PC-9 (cell line): ENCODE data around the gene NDUFA5. TPM values are rescaled to one million over a fixed set of nuclear protein-coding genes. Genes with fewer than 3 reads are reported as not detected.

Experiments used
- BruUV-seq: library from RNA; stranded (reverse); fragments of 400-500 nt; replicated peaks from 2 replicates; lab custom pipeline; 2021; lab: Mats Ljungman, UMichigan
- CTCF ChIA-PET: fragments of 300-600 bp; sonication (Branson Sonifier 250); formaldehyde crosslinking; loops from one replicate; lab custom pipeline; 2022; ENCODE audit warnings: antibody characterized with exemption; lab: Charles Lee
- POLR2A ChIA-PET: fragments of 300-600 bp; sonication (Branson Sonifier 250); formaldehyde crosslinking; loops from one replicate; lab custom pipeline; 2022; ENCODE audit warnings: antibody characterized with exemption; ENCODE audit not compliant: unreplicated experiment; lab: Charles Lee
- DNase-seq, 2 experiments: peaks; one replicate each; pipeline versions ENCODE4 v3.0.0 to v3.0.0-alpha.2; 2015 to 2022; ENCODE audit warnings: mixed read lengths in 1 of 2
- H2AFZ ChIP-seq: fragments of 200-600 bp; sonication (generic); 2 replicates; pipeline ENCODE4 v1.8.1; 2017; ENCODE audit warnings: antibody characterized with exemption
- H3F3A ChIP-seq: fragments of 200-600 bp; sonication (generic); 2 replicates; pipeline ENCODE4 v1.8.1; 2017; ENCODE audit warnings: antibody characterized with exemption, mild to moderate bottlenecking, low read depth; ENCODE audit not compliant: insufficient read depth
- H3K27ac ChIP-seq: fragments of 200-600 bp; sonication (generic); 2 replicates; pipeline ENCODE4 v1.6.1; 2016; ENCODE audit warnings: mixed run types
- H3K27me3 ChIP-seq: fragments of 200-600 bp; sonication (generic); 2 replicates; pipeline ENCODE4 v1.6.1; 2016; ENCODE audit warnings: low read depth, mixed run types; ENCODE audit not compliant: insufficient read depth
- H3K36me3 ChIP-seq: fragments of 200-600 bp; sonication (generic); 2 replicates; pipeline ENCODE4 v1.6.1; 2016; ENCODE audit warnings: low read depth, mixed run types
- H3K4me1 ChIP-seq: fragments of 200-600 bp; sonication (generic); replicated peaks from 2 replicates; pipeline ENCODE4 v1.6.1; 2016; ENCODE audit warnings: mixed run types; ENCODE audit not compliant: insufficient read depth
- H3K4me2 ChIP-seq: fragments of 200-600 bp; sonication (generic); 2 replicates; pipeline ENCODE4 v1.6.1; 2017; ENCODE audit warnings: mixed run types
- H3K4me3 ChIP-seq: fragments of 200-600 bp; sonication (generic); 2 replicates; pipeline ENCODE4 v1.6.1; 2016; ENCODE audit warnings: mixed run types
- H3K79me2 ChIP-seq: fragments of 200-600 bp; sonication (generic); 2 replicates; pipeline ENCODE4 v1.6.1; 2017; ENCODE audit warnings: low read depth, mixed run types
- H3K9me2 ChIP-seq: fragments of 200-600 bp; sonication (generic); 2 replicates; pipeline ENCODE4 v1.8.1; 2017; ENCODE audit warnings: mild to moderate bottlenecking; ENCODE audit not compliant: insufficient read depth
- H3K9me3 ChIP-seq: fragments of 200-600 bp; sonication (generic); 2 replicates; pipeline ENCODE4 v1.8.1; 2016; ENCODE audit warnings: low read depth; ENCODE audit not compliant: insufficient read depth
- H4K20me1 ChIP-seq: fragments of 200-600 bp; sonication (generic); 2 replicates; pipeline ENCODE4 v1.8.1; 2017; ENCODE audit not compliant: insufficient read depth
- CTCF ChIP-seq: fragments of 200-600 bp; sonication (generic); conservative IDR thresholded peaks from 2 replicates; pipeline ENCODE4 v1.6.1; 2017; ENCODE audit warnings: mixed run types, antibody characterized with exemption, mild to moderate bottlenecking, moderate library complexity
- EZH2 ChIP-seq: fragments of 200-600 bp; sonication (generic); IDR thresholded peaks from 2 replicates; pipeline ENCODE4 v1.8.0; 2017; ENCODE audit warnings: antibody characterized with exemption, low read depth
- intact Hi-C: fragments of 100-400 bp; cut with micrococcal nuclease; formaldehyde crosslinking; loops from one replicate; pipeline ENCODE4 v1.10.0; 2022; ENCODE audit not compliant: unreplicated experiment
- total RNA-seq: library from RNA; stranded (reverse); gene quantifications from 2 replicates; pipeline ENCODE4 v1.2.3, GENCODE V29; 2021

The NDUFA5 gene
- total RNA-seq, 1 experiment from 2014 or later, result 75.9 TPM

DNA sequence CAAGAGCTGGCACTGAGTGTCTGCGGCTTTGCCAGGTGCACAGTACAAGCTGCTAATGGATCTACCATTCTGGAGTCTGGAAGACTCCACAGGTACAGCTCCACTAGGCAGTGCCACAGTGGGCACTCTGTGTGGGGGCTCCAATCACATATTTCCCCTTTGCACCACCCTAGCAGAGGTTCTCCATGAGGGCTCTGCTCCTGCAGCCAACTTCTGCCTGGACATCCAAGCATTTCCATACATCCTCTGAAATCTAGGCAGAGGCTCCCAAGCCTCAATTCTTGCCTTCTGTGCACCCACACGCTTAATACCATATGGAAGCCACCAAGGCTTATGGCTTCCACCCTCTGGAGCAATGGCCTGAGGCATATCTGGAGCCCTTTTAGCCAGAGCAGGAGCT lies 52.4 kb downstream of the NDUFA5 start:
- no peak overlapping the region for H3K4me3 ChIP-seq
- H3K27ac ChIP-seq, result no peak overlapping the region
- no peak for DNase-seq
- H3K9me2 ChIP-seq, result no peaks in the 10 kb centered on the region
- TF ChIP-seq CTCF (no peak), EZH2 (no peak)
- intact Hi-C loops, result no loop called here
- no peaks in the 10 kb centered on the region for H3K27me3 ChIP-seq
- no peak overlapping the region for H3K4me2 ChIP-seq
- H3K4me1 ChIP-seq, result no peaks in the 10 kb centered on the region
- H4K20me1 ChIP-seq, result no peaks in the 10 kb centered on the region
- POLR2A ChIA-PET, result no interaction called here
- no peak overlapping the region for H2AFZ ChIP-seq
- no peaks in the 10 kb centered on the region for H3K9me3 ChIP-seq
- CTCF ChIA-PET, result no interaction called here
- H3K36me3 ChIP-seq, result no peaks in the 10 kb centered on the region
- BruUV-seq, result no TSS peak
- H3F3A ChIP-seq, result no peaks in the 10 kb centered on the region
- H3K79me2 ChIP-seq, result no peaks in the 10 kb centered on the region

- BruUV-seq, result no TSS peak
- H2AFZ ChIP-seq, result no peak overlapping the region
- no peaks in the 10 kb centered on the region for H3K4me1 ChIP-seq
- ChIA-PET CTCF (no interaction called here), POLR2A (no interaction called here)
- H3K27me3 ChIP-seq, result no peaks in the 10 kb centered on the region
- no peaks in the 10 kb centered on the region for H3F3A ChIP-seq
- H3K4me2 ChIP-seq, result no peak overlapping the region
- no peaks in the 10 kb centered on the region for H3K9me2 ChIP-seq
- H3K36me3 ChIP-seq, result no peaks in the 10 kb centered on the region
- H3K79me2 ChIP-seq, result no peaks in the 10 kb centered on the region
- intact Hi-C loops, result no loop called here
- TF ChIP-seq EZH2 (no peak), CTCF (no peak)
- H3K9me3 ChIP-seq, result no peaks in the 10 kb centered on the region
- H3K27ac ChIP-seq, result no peak overlapping the region
- no peaks in the 10 kb centered on the region for H4K20me1 ChIP-seq
- H3K4me3 ChIP-seq, result no peak overlapping the region
- no peak for DNase-seq
Measured at GRCh38 chr7:123502201-123502600, 55.4 kb downstream of the NDUFA5 start.

DNA sequence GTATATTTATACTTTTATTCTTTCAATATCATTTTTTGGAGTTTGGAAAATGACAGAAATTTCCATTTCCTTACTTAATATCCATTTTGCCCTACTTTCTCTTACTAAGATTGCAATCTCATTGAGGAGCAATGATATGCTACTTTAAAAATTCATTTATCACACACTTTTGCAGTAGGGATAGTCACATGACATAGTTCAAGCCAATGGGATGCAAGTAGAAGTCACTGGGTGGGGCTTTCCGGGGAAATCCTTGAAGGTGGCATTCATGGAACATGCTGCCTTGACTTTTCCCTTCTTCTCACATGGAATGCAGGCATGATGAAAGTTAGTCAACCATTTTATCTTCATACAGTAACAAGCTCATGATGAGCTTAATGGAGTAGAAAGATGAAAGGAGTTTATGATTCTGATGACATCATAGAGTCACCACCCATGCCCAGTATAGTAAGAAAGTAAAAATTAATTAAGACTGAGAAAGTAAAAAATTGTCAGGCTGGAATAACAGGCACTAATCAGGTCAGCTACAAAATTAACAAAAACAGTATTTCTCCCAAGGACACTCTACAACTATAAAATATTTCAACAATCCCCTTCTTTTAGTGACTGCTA lies 56.6 kb downstream of the NDUFA5 start:
- no peak overlapping the region for H3K4me3 ChIP-seq
- H2AFZ ChIP-seq, result no peak overlapping the region
- DNase-seq, result no peak
- no peaks in the 10 kb centered on the region for H3K9me2 ChIP-seq
- H4K20me1 ChIP-seq, result no peaks in the 10 kb centered on the region
- no peaks in the 10 kb centered on the region for H3K27me3 ChIP-seq
- no peak overlapping the region for H3K4me2 ChIP-seq
- POLR2A ChIA-PET, result no interaction called here
- TF ChIP-seq EZH2, result no peak
- TF ChIP-seq CTCF, result no peak
- intact Hi-C loops, result no loop called here
- H3K27ac ChIP-seq, result no peak overlapping the region
- H3F3A ChIP-seq, result no peaks in the 10 kb centered on the region
- BruUV-seq, result no TSS peak
- no peaks in the 10 kb centered on the region for H3K4me1 ChIP-seq
- no peaks in the 10 kb centered on the region for H3K9me3 ChIP-seq
- H3K36me3 ChIP-seq, result no peaks in the 10 kb centered on the region
- CTCF ChIA-PET, result no interaction called here
- no peaks in the 10 kb centered on the region for H3K79me2 ChIP-seq
